GM12865 (cell line): ENCODE measurements around the gene COMP.

Source experiments
- DNase-seq: peaks from one replicate; pipeline ENCODE4 v3.0.0; 2010; ENCODE audit warnings: low read depth
- H3K4me3 ChIP-seq: 2 replicates; pipeline ENCODE4 v1.5.1; 2011; ENCODE audit warnings: mild to moderate bottlenecking, low read depth, low read length, control low read depth
- TF ChIP-seq, protein P1 (sequence below): IDR thresholded peaks from 2 replicates; pipeline ENCODE4 v1.5.1; 2011; ENCODE audit warnings: low read length, control low read depth, low read depth, inconsistent platforms; ENCODE audit not compliant: insufficient read depth; ENCODE audit errors: missing control alignments

COMP gene

DNA sequence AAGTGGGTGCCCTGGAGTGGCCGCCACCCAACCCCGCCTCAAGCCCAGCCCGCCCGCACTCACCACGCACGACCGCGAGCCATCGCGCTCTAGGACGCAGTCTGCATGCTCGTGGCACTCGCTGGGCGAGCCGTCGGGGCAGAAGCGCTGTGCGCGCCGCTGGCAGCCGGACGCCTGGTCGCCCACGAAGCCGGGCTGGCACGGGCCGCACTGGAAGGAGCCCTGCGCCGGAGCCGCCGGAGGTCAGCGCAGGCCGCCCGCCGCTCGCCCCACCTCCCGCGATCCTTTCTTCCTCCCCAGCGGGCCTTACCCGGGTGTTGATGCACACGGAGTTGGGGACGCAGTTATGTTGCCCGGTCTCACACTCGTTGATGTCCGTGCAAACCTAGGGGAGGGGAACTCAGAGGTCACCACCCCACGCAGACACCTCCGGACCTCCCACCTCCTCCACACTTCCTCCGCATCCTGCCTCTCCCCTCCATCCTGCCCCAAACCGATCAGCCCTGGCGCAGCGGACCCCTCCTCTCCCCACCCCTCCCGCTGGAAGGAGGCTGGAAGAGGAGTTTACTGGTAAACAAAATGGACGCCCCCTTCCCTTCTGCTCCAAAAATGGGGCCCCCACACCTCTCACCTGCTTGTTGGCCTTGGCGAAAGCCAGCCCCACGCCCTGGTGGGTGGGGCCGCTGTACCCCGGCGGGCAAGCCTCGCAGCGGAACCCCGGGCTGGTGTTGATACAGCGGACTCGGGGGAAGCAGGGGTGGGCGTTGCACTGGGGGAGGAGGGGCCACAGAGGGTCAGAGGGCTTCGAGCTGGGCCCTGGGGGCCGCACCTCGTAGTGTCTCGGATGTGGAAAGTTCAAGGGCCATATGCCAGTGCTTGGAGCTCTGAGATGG lies 2.3 kb downstream of the COMP start:
- TF ChIP-seq, protein P1, sequence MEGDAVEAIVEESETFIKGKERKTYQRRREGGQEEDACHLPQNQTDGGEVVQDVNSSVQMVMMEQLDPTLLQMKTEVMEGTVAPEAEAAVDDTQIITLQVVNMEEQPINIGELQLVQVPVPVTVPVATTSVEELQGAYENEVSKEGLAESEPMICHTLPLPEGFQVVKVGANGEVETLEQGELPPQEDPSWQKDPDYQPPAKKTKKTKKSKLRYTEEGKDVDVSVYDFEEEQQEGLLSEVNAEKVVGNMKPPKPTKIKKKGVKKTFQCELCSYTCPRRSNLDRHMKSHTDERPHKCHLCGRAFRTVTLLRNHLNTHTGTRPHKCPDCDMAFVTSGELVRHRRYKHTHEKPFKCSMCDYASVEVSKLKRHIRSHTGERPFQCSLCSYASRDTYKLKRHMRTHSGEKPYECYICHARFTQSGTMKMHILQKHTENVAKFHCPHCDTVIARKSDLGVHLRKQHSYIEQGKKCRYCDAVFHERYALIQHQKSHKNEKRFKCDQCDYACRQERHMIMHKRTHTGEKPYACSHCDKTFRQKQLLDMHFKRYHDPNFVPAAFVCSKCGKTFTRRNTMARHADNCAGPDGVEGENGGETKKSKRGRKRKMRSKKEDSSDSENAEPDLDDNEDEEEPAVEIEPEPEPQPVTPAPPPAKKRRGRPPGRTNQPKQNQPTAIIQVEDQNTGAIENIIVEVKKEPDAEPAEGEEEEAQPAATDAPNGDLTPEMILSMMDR: no peak
- DNase-seq: no peak
- no peak overlapping the region for H3K4me3 ChIP-seq

DNA sequence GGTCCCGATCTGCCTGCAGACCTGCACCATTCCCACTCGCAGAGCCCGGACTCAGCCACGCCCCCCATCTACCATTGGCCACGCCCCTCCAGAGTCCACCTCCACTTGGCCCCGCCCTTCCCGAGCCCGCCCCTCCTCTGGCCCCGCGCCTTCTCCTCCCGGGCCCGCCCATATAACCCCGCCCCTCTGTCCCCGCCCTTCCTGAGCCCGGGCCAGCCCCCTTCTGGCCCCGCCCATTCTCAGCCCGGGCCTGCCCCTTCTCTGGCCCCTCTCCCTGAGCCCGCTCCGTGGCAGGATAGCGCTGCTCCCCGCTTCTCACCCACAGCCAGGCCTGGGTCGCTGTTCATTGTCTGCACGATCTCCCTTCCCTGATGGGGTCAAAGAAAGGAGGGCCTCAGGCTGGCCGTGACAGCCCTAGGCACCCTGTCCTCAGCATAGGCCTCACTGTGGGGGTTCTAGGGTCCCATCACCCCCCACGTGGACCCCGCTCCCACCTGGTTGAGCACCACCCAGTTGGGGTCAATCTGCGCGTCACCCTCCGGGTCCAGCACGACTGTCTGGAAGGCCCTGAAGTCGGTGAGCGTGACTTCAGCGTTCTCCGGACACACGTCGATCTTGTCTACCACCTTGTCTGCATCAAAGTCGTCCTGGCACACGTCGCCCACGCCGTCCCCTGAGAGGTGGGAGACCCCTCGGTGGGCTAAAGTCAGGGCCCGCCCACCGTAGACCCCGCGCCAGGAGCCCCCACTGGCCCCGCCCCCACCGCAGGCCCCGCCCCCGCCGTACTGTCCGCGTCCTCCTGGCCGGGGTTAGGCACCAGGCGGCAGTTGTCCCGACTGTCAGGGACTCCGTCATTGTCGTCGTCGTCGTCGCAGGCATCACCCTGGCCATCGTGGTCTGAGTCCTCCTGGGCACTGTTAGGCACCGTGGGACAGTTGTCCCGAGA lies 5.7 kb downstream of the COMP start:
- TF ChIP-seq, protein P1: no peak
- DNase-seq: peak; percentile 77
- H3K4me3 ChIP-seq: no peak overlapping the region

DNA sequence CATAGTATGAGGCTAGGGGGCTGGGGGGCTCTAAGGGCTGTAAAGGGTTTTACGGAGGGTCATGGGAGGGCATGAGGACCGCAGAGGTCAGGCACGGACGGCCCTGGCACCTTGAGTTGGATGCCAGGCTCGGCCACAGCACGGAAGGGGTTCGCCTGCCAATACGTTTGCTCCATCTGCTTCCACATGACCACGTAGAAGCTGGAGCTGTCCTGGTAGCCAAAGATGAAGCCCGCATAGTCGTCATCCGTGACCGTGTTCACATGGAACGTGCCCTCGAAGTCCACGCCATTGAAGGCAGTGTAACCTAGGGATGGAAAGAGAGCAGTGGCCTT lies 6.4 kb downstream of the COMP start:
- no peak for DNase-seq
- H3K4me3 ChIP-seq: no peak overlapping the region
- TF ChIP-seq, protein P1: no peak

DNA sequence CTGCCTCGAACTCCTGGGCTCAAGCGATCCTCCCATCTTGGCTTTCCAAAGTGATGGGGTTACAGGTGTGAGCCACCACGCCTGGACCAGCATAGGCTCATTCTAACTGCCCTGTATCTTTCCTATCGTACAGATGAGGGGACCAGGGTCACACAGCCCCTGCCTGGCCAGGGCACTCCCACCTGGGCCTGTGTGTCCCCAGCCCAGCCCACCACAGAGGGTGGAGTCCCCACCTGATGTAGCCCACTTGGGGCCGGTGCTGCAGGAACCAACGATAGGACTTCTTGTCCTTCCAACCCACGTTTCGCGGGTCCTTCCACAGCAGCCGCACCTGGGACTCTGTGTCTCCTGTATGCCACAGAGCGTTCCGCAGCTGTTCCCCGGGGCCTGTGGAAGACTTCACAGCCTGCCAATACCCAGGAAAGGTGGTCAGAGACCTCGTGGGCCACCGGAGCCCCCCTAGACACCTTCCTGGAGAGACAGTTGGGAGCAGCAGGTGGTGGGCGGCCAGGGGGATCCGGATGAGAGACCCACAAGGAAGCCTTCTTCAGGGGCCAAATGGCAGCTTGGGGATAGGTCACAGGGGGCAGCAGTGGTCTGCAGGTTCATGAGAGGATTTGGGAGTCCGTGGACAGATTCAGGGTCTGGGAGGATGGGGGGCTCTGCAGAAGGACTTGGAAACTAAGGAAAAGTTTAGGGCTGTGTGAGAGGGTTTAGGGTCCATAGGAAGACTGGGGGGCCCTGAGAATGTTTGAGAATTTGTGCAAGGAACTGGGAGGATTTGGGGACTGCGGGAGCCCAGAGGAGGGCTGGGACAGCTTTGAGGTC lies 6.9 kb downstream of the COMP start:
- no peak for DNase-seq
- TF ChIP-seq, protein P1: no peak
- no peak overlapping the region for H3K4me3 ChIP-seq

DNA sequence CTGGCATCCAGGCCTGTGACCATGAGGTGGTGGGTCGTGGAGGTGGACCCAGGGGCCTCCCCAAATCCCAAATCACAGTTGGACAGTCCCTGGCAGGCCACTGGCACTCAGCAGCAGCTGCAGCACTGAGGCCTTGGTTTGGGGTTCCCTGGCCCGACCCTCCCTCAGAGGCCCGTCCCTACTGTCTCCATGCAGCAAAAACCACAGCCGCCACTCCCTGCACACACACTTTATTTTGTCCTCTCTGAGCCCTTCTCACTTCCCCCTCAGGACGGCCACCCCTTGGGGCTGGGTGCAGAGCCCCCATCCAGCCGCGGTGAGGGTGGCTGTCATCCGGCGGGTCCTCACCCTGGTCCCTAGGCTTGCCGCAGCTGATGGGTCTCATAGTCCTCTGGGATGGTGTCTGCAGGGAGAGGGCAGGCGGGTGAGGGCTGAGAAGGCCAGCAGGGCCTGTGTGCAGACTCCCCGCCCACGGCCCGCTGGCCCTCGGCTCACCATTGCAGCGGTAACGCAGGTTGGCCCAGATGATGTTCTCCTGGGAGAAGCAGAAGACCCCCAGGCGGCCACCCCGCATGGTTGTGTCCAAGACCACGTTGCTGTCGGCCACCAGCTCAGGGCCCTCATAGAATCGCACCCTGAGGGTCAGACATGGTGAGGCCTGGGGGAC lies 8.4 kb downstream of the COMP start:
- H3K4me3 ChIP-seq: no peak overlapping the region
- no peak for DNase-seq
- TF ChIP-seq, protein P1: no peak
